HEK293T (cell line): ENCODE measurements around the gene STIM1.

Experiments used
- CTCF ChIA-PET: fragments of 350-600 bp; formaldehyde crosslinking; extraction: SDS; loops from one replicate; lab custom pipeline; 2021; ENCODE audit warnings: antibody characterized with exemption, inconsistent platforms; lab: Yijun Ruan, JAX
- POLR2A ChIA-PET: fragments of 350-600 bp; formaldehyde crosslinking; extraction: SDS; loops from one replicate; lab custom pipeline; 2020; ENCODE audit warnings: antibody characterized with exemption, inconsistent platforms; lab: Yijun Ruan, JAX
- DNase-seq: peaks from one replicate; pipeline ENCODE4 v3.0.0; 2012; ENCODE audit warnings: mixed read lengths; ENCODE audit errors: extremely low spot score
- ARNT ChIP-seq: fragments of 450-650 bp; IDR thresholded peaks from 2 replicates; pipeline ENCODE4 v1.6.1; 2017; ENCODE audit warnings: mild to moderate bottlenecking
- BHLHE40 ChIP-seq: fragments of 450-650 bp; IDR thresholded peaks from 2 replicates; pipeline ENCODE4 v1.6.1; 2016; ENCODE audit warnings: mild to moderate bottlenecking, moderate library complexity, borderline replicate concordance
- CTBP1 ChIP-seq: fragments of 450-650 bp; IDR thresholded peaks from 2 replicates; pipeline ENCODE4 v1.6.1; 2016; ENCODE audit warnings: borderline replicate concordance
- ELF4 ChIP-seq: fragments of 450-650 bp; IDR thresholded peaks from 2 replicates; pipeline ENCODE4 v1.6.1; 2017; ENCODE audit warnings: antibody characterized with exemption
- FOXA1 ChIP-seq: fragments of 450-650 bp; IDR thresholded peaks from 2 replicates; pipeline ENCODE4 v1.6.1; 2016; ENCODE audit warnings: mild to moderate bottlenecking
- FOXK2 ChIP-seq: fragments of 450-650 bp; IDR thresholded peaks from 2 replicates; pipeline ENCODE4 v1.6.1; 2016; ENCODE audit warnings: mild to moderate bottlenecking
- FOXM1 ChIP-seq: fragments of 450-650 bp; IDR thresholded peaks from 2 replicates; pipeline ENCODE4 v1.6.1; 2017; ENCODE audit warnings: mild to moderate bottlenecking, borderline replicate concordance
- HDGF ChIP-seq: fragments of 450-650 bp; IDR thresholded peaks from 2 replicates; pipeline ENCODE4 v1.6.1; 2017; ENCODE audit warnings: antibody characterized with exemption, borderline replicate concordance
- L3MBTL2 ChIP-seq: fragments of 450-650 bp; conservative IDR thresholded peaks from 2 replicates; pipeline ENCODE4 v1.6.1; 2016; ENCODE audit warnings: mild to moderate bottlenecking
- LEF1 ChIP-seq: fragments of 450-650 bp; IDR thresholded peaks from 2 replicates; pipeline ENCODE4 v1.6.1; 2017; ENCODE audit warnings: mild to moderate bottlenecking, borderline replicate concordance
- NFRKB ChIP-seq: fragments of 450-650 bp; IDR thresholded peaks from 2 replicates; pipeline ENCODE4 v1.6.1; 2016; ENCODE audit warnings: mild to moderate bottlenecking, moderate library complexity
- PKNOX1 ChIP-seq: fragments of 450-650 bp; IDR thresholded peaks from 2 replicates; pipeline ENCODE4 v1.6.1; 2016
- SP1 ChIP-seq: fragments of 450-650 bp; IDR thresholded peaks from 2 replicates; pipeline ENCODE4 v1.6.1; 2017
- SUZ12 ChIP-seq: fragments of 450-650 bp; IDR thresholded peaks from 2 replicates; pipeline ENCODE4 v1.6.1; 2016; ENCODE audit warnings: mild to moderate bottlenecking
- TARDBP ChIP-seq: fragments of 450-650 bp; IDR thresholded peaks from 2 replicates; pipeline ENCODE4 v1.6.1; 2016
- ZNF384 ChIP-seq: fragments of 450-650 bp; IDR thresholded peaks from 2 replicates; pipeline ENCODE4 v1.6.1; 2016

STIM1 gene

GRCh38 chr11:3873712-3874349 lies 18.4 kb downstream of the STIM1 start:
- DNase-seq = no peak
- POLR2A ChIA-PET = interaction anchor here (1.2 to 1.7 kb wide), 2 partner anchors 19 to 222 kb away, joined by 3 to 8 read pairs; partner anchors contain the start of gene STIM1
- CTCF ChIA-PET = interaction anchor here (0.9 to 1.6 kb wide), 3 partner anchors 19 to 200 kb away, joined by 4 to 5 read pairs (median 4); no protein-coding TSS in a partner anchor
- TF ChIP-seq HDGF = no peak
- TF ChIP-seq LEF1 = no peak
- TF ChIP-seq FOXA1 = no peak

- ChIA-PET CTCF (interaction anchor here (1.0 to 1.1 kb wide), 2 partner anchors 196 to 197 kb away, joined by 3 read pairs; no protein-coding TSS in a partner anchor), POLR2A (interaction anchor here (1.1 kb wide), 1 partner anchor 9 kb away, joined by 3 read pairs; no protein-coding TSS in a partner anchor)
- no peak for DNase-seq
- no peak for TF ChIP-seq NFRKB
- TF ChIP-seq ZNF384 = no peak
- TF ChIP-seq PKNOX1 = no peak
- TF ChIP-seq LEF1 = no peak
- no peak for TF ChIP-seq TARDBP
- TF ChIP-seq FOXM1 = no peak
- TF ChIP-seq SUZ12 = no peak
- no peak for TF ChIP-seq ELF4
- no peak for TF ChIP-seq FOXK2
- no peak for TF ChIP-seq CTBP1
- no peak for TF ChIP-seq L3MBTL2
- TF ChIP-seq FOXA1 = no peak
- TF ChIP-seq BHLHE40 = no peak
- TF ChIP-seq ARNT = no peak
- TF ChIP-seq HDGF = no peak
- no peak for TF ChIP-seq SP1
Observed at GRCh38 chr11:3876613-3877012, 21.1 kb downstream of the STIM1 start.

GRCh38 chr11:3877364-3878257 lies 22.1 kb downstream of the STIM1 start:
- DNase-seq = no peak
- ChIA-PET CTCF (interaction anchor here (0.6 to 1.8 kb wide), 3 partner anchors 23 to 36 kb away, joined by 3 to 6 read pairs (median 3); no protein-coding TSS in a partner anchor), POLR2A (interaction anchor here (0.7 kb wide), 1 partner anchor 1741 kb away, joined by 3 read pairs; no protein-coding TSS in a partner anchor)
- no peak for TF ChIP-seq SP1
- no peak for TF ChIP-seq HDGF
- no peak for TF ChIP-seq FOXM1

DNA sequence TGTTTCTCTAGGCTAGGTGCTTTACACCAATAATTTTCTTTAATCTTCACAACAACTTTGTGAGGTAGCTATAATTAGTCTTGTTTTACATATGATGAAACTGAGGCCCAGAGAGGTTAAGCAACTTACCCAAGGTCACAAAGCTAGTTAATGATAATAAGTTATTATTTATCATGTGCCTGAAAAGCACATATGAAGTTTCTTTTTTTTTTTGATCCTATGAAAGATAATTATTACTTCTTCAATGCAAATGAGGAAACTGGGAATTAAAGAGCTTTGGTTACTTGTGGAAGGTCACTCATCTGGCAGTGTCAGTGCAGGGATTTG lies 22.8 kb downstream of the STIM1 start:
- POLR2A ChIA-PET = no interaction called here
- DNase-seq = no peak
- TF ChIP-seq PKNOX1 (no peak), HDGF (no peak), SP1 (no peak), SUZ12 (no peak), FOXK2 (no peak)
- CTCF ChIA-PET = interaction anchor here (0.6 to 1.8 kb wide), 3 partner anchors 24 to 36 kb away, joined by 3 to 6 read pairs (median 3); no protein-coding TSS in a partner anchor

DNA sequence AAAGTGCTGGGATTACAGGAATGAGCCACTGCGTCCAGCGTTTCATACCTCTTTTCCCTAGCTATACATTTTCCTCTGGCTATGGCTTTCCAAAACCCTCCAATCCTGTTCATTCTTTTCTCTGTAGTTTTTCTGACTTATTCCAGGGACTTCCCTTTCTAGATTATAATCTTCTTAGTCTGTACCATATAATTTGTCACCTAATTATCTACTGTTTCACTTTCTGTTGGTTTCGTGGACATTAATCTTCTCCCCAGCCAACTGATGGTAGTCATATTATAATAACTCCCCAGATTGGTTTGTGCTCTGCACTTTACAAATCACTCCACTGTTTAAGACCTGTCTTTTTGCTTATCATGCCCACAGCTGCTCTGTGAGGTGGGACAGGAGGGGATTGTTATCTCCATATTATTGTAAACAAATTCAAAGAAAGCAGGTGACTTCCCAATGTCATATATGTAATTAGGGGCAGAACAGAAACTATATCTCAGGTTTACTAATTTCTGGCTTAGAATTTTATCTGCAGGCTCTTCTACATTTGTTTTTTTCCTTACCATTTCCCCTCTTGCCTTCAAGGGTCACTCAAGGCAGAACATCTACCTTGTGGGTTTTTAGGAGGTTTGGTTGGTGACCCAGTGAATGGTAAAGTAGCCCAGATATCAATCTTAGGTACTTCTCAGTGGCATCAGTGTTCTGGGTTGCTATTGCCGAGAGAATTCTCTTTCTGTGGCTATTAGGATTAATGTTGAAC lies 23.9 kb downstream of the STIM1 start:
- CTCF ChIA-PET = interaction anchor here (1.8 kb wide), 1 partner anchor 38 kb away, joined by 3 read pairs; no protein-coding TSS in a partner anchor
- POLR2A ChIA-PET = no interaction called here
- TF ChIP-seq CTBP1 (no peak), ELF4 (no peak), ARNT (no peak), ZNF384 (no peak), TARDBP (no peak), LEF1 (no peak), FOXM1 (no peak), FOXK2 (no peak), HDGF (no peak)
- no peak for DNase-seq

DNA sequence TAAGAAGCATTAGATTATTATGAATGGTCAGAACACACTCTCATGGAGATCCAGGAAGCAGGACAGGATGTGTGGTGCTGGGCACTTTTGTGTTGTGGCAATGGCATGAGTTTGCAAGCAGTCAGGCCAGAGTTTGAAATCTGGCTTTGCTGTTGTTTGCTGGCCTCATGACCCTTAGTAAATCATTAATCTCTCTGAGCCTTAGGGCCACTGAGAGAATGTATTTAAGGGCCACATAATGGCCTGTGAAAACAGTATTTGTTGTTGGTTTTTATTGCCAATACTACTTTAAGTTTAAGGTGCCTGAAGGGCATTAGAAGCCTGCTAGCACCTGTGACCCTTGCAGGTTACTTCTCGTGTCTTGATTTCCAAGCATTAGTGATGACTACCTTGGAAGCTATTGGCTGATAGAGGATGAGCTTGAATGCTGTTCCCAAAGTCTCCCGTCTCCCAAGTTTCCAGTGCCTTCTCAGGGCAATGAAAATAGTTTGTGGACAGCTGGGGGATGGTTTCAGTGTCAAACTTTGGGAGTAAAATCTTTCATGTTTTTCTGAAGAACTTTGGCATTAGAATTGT lies 24.6 kb downstream of the STIM1 start:
- CTCF ChIA-PET = interaction anchor here (0.7 to 0.9 kb wide), 4 partner anchors 8 to 192 kb away, joined by 3 to 4 read pairs (median 3); no protein-coding TSS in a partner anchor
- TF ChIP-seq ZNF384 = no peak
- TF ChIP-seq SUZ12 = no peak
- TF ChIP-seq PKNOX1 = no peak
- no peak for TF ChIP-seq ARNT
- no peak for TF ChIP-seq FOXK2
- POLR2A ChIA-PET = no interaction called here
- no peak for DNase-seq
